Cardiac muscle cell (in vitro differentiated cells and primary cell): ENCODE measurements around the gene ZNF780A. TPM values are rescaled to one million over a fixed set of nuclear protein-coding genes. Genes with fewer than 3 reads are reported as not detected.

Experiments
- DNase-seq, 2 donors: peaks; one replicate each; pipeline versions ENCODE4 v3.0.0 to v3.0.0-alpha.2; 2010 to 2017; ENCODE audit warnings: low read depth in 1 of 2, low spot score in 1 of 2
- H3K27ac ChIP-seq: fragments of 200-600 bp; sonication (generic); 2 replicates; pipeline ENCODE4 v1.5.1; 2016
- H3K27me3 ChIP-seq: fragments of 200-600 bp; sonication (generic); 2 replicates; pipeline ENCODE4 v1.6.0; 2016; ENCODE audit warnings: control low read depth
- H3K36me3 ChIP-seq: fragments of 200-600 bp; sonication (generic); 2 replicates; pipeline ENCODE4 v1.5.1; 2016; ENCODE audit warnings: control low read depth
- H3K4me1 ChIP-seq: fragments of 200-600 bp; sonication (generic); 2 replicates; pipeline ENCODE4 v1.8.1; 2017; ENCODE audit warnings: low read depth, mild to moderate bottlenecking, mixed run types
- H3K4me3 ChIP-seq: fragments of 200-600 bp; sonication (generic); 2 replicates; pipeline ENCODE4 v1.5.1; 2016; ENCODE audit warnings: mild to moderate bottlenecking
- H3K9me3 ChIP-seq: fragments of 200-600 bp; sonication (generic); 2 replicates; pipeline ENCODE4 v1.5.1; 2017; ENCODE audit warnings: low read depth, mild to moderate bottlenecking, control low read depth
- polyA plus RNA-seq: library from polyadenylated mRNA; unstranded; fragments of >200 nt; fragmentation: Nextera tagmentation; extraction: Ambion mirVana; gene quantifications from 2 replicates; pipeline ENCODE4 v1.2.1, GENCODE V29; 2016
- total RNA-seq: library from RNA; depleted of rRNA; stranded (reverse); fragments of >200 nt; gene quantifications from 2 replicates; pipeline ENCODE4 v1.2.3, GENCODE V29; 2016
- TF ChIP-seq, protein P1 (sequence below): IDR thresholded peaks from 2 replicates; pipeline ENCODE4 v1.5.1; 2012; ENCODE audit warnings: low read depth, mild to moderate bottlenecking, low read length

The ZNF780A gene
- total and polyA plus RNA-seq, 2 experiments from 2014 or later: 8.5 to 15.4 TPM

DNA sequence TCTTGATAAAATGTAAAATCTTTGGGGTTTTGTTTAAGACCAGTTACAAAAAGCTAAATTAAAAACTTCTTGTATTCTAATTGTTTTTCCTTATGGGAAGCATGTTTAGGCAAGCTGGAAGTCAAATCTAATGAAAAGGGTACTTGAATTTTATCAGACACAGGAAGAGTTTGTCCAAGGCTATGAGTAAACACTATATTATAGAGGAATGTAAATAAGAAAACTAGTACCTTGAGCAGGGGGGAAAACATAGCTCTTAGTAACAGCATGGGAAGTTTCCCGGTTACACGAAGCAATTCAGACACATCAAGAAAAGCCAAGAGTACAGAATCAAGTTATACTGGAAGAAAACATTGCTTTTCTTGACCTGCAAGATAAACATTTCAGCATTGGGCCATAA, 19.8 kb upstream of the ZNF780A start:
- TF ChIP-seq, protein P1, sequence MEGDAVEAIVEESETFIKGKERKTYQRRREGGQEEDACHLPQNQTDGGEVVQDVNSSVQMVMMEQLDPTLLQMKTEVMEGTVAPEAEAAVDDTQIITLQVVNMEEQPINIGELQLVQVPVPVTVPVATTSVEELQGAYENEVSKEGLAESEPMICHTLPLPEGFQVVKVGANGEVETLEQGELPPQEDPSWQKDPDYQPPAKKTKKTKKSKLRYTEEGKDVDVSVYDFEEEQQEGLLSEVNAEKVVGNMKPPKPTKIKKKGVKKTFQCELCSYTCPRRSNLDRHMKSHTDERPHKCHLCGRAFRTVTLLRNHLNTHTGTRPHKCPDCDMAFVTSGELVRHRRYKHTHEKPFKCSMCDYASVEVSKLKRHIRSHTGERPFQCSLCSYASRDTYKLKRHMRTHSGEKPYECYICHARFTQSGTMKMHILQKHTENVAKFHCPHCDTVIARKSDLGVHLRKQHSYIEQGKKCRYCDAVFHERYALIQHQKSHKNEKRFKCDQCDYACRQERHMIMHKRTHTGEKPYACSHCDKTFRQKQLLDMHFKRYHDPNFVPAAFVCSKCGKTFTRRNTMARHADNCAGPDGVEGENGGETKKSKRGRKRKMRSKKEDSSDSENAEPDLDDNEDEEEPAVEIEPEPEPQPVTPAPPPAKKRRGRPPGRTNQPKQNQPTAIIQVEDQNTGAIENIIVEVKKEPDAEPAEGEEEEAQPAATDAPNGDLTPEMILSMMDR: no peak
- Histone ChIP-seq H3K4me1 (no peaks in the 10 kb centered on the region), H3K36me3 (no peaks in the 10 kb centered on the region), H3K9me3 (no peaks in the 10 kb centered on the region), H3K4me3 (no peak overlapping the region), H3K27ac (no peak overlapping the region), H3K27me3 (no peaks in the 10 kb centered on the region)
- no peak for DNase-seq

DNA sequence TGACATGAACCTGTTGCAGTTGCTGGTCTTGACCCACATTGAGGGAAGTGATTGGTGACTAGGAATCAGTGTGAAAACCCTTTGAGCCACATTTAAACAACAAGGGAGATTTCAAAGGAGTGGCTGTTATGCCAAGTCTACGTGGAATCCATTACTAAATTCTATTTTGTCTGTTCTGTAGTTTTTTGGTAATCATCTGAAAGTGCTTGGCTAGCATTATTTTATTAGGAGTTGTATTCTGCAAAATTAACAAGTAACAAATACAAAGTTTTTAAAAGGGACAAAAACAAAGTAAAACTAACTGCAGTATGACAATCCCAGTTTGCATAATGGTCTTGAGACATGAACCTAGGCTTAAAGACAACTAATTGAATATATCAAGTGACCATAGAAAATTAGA, 14.0 kb upstream of the ZNF780A start:
- Histone ChIP-seq H3K27ac (no peak overlapping the region), H3K4me3 (no peak overlapping the region), H3K27me3 (no peaks in the 10 kb centered on the region), H3K36me3 (no peaks in the 10 kb centered on the region), H3K4me1 (no peaks in the 10 kb centered on the region), H3K9me3 (no peaks in the 10 kb centered on the region)
- DNase-seq: no peak
- TF ChIP-seq, protein P1: no peak

DNA sequence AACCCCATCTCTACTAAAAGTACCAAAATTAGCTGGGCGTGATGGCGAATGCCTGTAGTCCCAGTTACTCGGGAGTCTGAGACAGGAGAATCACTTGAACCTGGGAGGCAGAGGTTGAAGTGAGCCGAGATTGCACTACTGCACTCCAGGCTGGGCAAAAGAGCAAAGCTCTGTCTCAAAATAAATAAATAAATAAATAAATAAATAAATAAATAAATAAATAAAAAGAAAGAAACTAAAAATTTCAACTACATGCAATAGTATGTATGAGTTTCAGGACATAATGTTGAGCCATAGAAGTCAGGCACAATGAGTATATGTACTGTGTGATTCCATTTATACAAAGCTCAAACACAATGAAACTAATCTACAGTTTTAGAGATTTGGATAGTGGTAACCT, 12.9 kb upstream of the ZNF780A start:
- H3K9me3 ChIP-seq: no peaks in the 10 kb centered on the region
- H3K27ac ChIP-seq: no peak overlapping the region
- DNase-seq: no peak
- TF ChIP-seq, protein P1: no peak
- H3K4me3 ChIP-seq: no peak overlapping the region
- no peaks in the 10 kb centered on the region for H3K4me1 ChIP-seq
- no peaks in the 10 kb centered on the region for H3K27me3 ChIP-seq
- H3K36me3 ChIP-seq: no peaks in the 10 kb centered on the region

DNA sequence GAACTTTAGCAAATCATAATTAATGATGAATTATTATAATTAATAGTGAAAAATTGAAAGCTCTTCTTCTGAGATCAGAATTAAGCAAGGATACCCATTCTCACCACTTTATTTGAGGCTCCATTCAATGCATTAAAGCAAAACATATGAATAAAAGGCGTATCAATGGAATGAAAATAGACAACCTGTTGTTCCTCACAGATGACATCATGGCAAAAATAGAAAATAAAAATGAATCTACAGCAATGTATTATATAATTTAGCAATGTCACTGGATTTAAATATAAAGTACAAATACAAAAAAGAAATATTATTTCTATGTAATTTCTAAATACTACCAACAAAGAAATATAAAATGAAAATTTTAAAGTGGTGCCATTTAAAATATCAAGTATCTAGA, 11.1 kb upstream of the ZNF780A start:
- H3K4me3 ChIP-seq: no peak overlapping the region
- H3K27ac ChIP-seq: no peak overlapping the region
- no peak for DNase-seq
- H3K36me3 ChIP-seq: no peaks in the 10 kb centered on the region
- no peaks in the 10 kb centered on the region for H3K9me3 ChIP-seq
- TF ChIP-seq, protein P1: no peak
- H3K4me1 ChIP-seq: no peaks in the 10 kb centered on the region
- no peaks in the 10 kb centered on the region for H3K27me3 ChIP-seq

DNA sequence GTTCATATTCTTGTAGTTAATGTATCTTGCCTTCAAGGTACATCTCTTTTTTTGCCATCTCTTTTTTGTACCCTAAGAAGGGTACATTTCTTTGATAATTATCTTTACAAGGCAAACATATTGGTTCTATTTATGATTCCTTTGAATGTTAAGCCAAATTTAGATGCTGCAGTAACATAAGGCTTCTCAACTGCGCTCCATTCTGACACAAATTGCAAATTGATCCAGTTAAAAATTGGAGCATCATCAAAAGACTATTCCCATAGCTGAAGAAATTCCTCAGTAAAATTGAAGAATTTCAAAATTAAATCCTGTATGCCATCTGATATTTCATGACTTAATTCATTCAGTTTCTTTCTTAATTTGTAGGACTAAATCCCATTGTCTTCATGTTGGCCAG, 2.7 kb upstream of the ZNF780A start:
- Histone ChIP-seq H3K4me3 (no peak overlapping the region), H3K4me1 (peaks cover 6% of the 10 kb centered on the region), H3K27me3 (peaks cover 3% of the 10 kb centered on the region), H3K36me3 (no peaks in the 10 kb centered on the region), H3K9me3 (no peaks in the 10 kb centered on the region), H3K27ac (no peak overlapping the region)
- no peak for DNase-seq
- TF ChIP-seq, protein P1: no peak
